Islet precursor cell (in vitro differentiated cells): ENCODE results near the gene CYP2A6.

ENCODE experiments used
- DNase-seq: peaks from one replicate; pipeline ENCODE4 v3.0.0-alpha.2; 2018

CYP2A6 gene

GRCh38 chr19:40801426-40802299, 48.6 kb downstream of the CYP2A6 start:
- DNase-seq = no peak

GRCh38 chr19:40800997-40801377, 49.3 kb downstream of the CYP2A6 start:
- DNase-seq = no peak

DNA sequence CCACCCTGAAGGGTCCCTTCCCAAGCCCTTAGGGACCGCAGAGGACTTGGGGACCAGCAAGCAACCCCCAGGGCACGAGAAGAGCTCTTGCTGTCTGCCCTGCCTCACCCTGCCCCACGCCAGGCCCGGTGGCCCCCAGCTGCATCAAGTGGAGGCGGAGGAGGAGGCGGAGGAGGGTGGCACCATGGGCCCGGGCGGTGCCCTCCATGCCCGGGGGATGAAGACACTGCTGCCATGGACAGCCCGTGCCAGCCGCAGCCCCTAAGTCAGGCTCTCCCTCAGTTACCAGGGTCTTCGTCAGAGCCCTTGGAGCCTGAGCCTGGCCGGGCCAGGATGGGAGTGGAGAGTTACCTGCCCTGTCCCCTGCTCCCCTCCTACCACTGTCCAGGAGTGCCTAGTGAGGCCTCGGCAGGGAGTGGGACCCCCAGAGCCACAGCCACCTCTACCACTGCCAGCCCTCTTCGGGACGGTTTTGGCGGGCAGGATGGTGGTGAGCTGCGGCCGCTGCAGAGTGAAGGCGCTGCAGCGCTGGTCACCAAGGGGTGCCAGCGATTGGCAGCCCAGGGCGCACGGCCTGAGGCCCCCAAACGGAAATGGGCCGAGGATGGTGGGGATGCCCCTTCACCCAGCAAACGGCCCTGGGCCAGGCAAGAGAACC, 49.8 kb downstream of the CYP2A6 start:
- DNase-seq = no peak

DNA sequence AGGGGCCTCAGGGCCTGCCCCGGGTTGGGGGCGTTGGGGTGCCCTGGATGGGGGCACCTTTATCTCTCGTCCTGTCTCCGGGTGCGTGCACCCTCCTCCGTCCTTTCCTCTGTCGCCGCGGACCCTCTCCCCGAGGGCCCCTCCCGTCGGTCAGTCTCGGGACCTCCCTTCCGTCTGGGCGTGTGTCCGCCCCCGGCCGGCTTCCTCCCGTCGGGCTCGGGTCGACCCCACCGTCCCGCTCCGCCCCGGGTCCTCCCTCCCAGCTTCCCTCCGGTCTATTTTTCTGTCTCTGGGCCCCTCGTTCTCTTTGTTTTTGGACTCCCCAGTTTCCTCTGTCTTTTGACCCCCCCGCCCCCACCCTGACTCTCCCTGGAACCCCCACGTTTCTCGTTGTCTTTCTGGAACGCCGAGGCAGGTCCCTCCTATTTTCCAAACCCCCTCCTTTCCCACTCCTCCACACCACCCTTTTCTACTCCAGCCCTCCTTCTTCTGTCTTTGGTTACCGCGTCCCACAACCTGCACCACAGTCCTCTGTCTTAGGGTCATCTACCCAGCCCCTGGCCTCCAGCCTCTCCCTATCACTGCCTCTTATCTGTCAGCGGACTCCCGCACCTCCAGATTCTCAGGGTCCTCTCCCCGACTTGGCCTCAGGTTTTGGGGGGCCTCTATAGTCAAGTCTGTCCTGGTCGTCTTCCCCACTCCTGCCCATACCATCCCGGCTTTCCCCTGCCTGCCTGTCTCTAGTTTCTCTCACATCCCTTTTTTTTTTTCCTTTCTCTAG, 50.5 kb downstream of the CYP2A6 start:
- DNase-seq = peak; percentile 66

- peak; percentile 100 for DNase-seq
Measured at GRCh38 chr19:40798683-40799557, 51.3 kb downstream of the CYP2A6 start, which contains the start of gene EGLN2. EGLN2 (plus strand) TSS chr19:40799191; CDS start chr19:40800573, 1,382 bp downstream.

DNA sequence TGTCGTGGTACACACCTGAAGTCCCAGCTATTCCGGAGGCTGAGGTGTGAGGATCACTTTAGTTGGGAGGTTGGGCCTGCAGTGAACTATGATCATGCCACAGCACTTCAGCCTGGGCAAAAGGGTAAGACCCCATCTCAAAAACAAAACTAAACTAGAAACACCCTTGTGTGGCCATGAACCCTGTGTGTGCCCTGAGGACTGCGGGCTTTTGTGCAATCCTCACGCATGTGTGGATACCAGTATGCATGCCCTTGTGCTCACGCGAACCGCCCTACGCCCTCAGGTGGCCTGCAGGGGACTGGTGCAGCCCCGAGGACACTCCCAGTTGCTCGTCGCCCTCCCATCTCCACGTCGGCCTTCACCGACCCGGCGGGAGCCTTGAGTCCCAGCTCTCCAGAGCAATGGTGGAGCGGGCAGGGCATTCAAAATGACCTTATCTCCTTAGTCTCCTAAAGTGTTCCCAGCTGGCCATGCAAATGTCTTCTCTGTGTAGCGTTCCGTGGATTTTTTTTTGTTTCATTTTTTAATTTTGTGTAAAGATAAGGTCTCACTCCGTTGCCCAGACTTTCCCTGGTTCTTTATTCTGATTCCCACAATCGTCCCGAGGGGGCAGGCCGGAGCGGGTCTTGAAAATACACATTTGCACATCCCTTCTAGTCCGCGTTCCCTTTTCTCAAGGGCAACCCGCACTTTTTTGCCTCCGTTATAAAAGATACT, 52.1 kb downstream of the CYP2A6 start:
- DNase-seq = peak; percentile 94

- DNase-seq = no peak
Measured at GRCh38 chr19:40797166-40797962, 52.9 kb downstream of the CYP2A6 start.
